Measurements from ENCODE around the gene DNAJB11.
"Not testable (repeated sequence)": the region's sequence is repeated elsewhere in the genome, so short reads cannot be mapped to it uniquely, and the experiment has no call there.

The DNAJB11 gene

GRCh38 chr3:186564586-186564985 is 5.9 kb upstream of the DNAJB11 start:
- Histone ChIP-seq H3K36me3 (ENCODE audit: control insufficient read depth, insufficient read depth, low read length) (0 out of 2 replicates have a peak, but pooled peaks cover 10% of the 10 kb centered on the region), H3K9me3 (ENCODE audit: control insufficient read depth, insufficient read depth, low read length) (no peaks in the 10 kb centered on the region), H3K27me3 (ENCODE audit: control insufficient read depth, insufficient read depth, low read length) (no peaks in the 10 kb centered on the region), H3K4me3 (ENCODE audit: low read depth, low read length) (no peak overlapping the region), H3K9ac (ENCODE audit: low read depth, low read length) (no peak overlapping the region), H3K4me1 (ENCODE audit: control insufficient read depth, insufficient read depth, low read length) (peaks cover 6% of the 10 kb centered on the region; the same call in 1 of the 2 replicates), H3K27ac (ENCODE audit: low read depth, low read length) (no peak overlapping the region)

GRCh38 chr3:186566772-186567071 is 3.8 kb upstream of the DNAJB11 start:
- Histone ChIP-seq H3K9ac (ENCODE audit: low read depth, low read length) (peak overlapping the region; percentile 76), H3K9me3 (ENCODE audit: control insufficient read depth, insufficient read depth, low read length) (no peaks in the 10 kb centered on the region), H3K27ac (ENCODE audit: low read depth, low read length) (peak overlapping the region; percentile 90), H3K27me3 (ENCODE audit: control insufficient read depth, insufficient read depth, low read length) (no peaks in the 10 kb centered on the region), H3K36me3 (ENCODE audit: control insufficient read depth, insufficient read depth, low read length) (0 out of 2 replicates have a peak, but pooled peaks cover 10% of the 10 kb centered on the region), H3K4me1 (ENCODE audit: control insufficient read depth, insufficient read depth, low read length) (peaks cover 11% of the 10 kb centered on the region), H3K4me3 (ENCODE audit: low read depth, low read length) (peak overlapping the region; percentile 89)

GRCh38 chr3:186567072-186567921 is 3.2 kb upstream of the DNAJB11 start, which contains the start of gene TBCCD1:
TSS of gene TBCCD1 (minus strand) at chr3:186567339. CDS start at chr3:186564329, 3,010 bp downstream.
- Histone ChIP-seq H3K27me3 (ENCODE audit: control insufficient read depth, insufficient read depth, low read length) (no peaks in the 10 kb centered on the region), H3K9me3 (ENCODE audit: control insufficient read depth, insufficient read depth, low read length) (no peaks in the 10 kb centered on the region), H3K4me3 (ENCODE audit: low read depth, low read length) (peak within 1 kb of the TSS; percentile 89), H3K27ac (ENCODE audit: low read depth, low read length) (peak within 1 kb of the TSS; percentile 90), H3K36me3 (ENCODE audit: control insufficient read depth, insufficient read depth, low read length) (peaks cover 13% of the 10 kb centered on the region), H3K9ac (ENCODE audit: low read depth, low read length) (peak within 1 kb of the TSS; percentile 76), H3K4me1 (ENCODE audit: control insufficient read depth, insufficient read depth, low read length) (peaks cover 11% of the 10 kb centered on the region)

GRCh38 chr3:186569361-186569760 is 1.2 kb upstream of the DNAJB11 start:
- peak overlapping the region; percentile 75 for H3K4me3 ChIP-seq (ENCODE audit: low read depth, low read length)
- not testable (repeated sequence) for H3K27me3 ChIP-seq (ENCODE audit: control insufficient read depth, insufficient read depth, low read length); H3K9ac ChIP-seq (ENCODE audit: low read depth, low read length); H3K9me3 ChIP-seq (ENCODE audit: control insufficient read depth, insufficient read depth, low read length); H3K27ac ChIP-seq (ENCODE audit: low read depth, low read length)
- H3K4me1 ChIP-seq (ENCODE audit: control insufficient read depth, insufficient read depth, low read length) = peaks cover 11% of the 10 kb centered on the region
- H3K36me3 ChIP-seq (ENCODE audit: control insufficient read depth, insufficient read depth, low read length) = peaks cover 23% of the 10 kb centered on the region

GRCh38 chr3:186569779-186570095 is 783 bp upstream of the DNAJB11 start:
- Histone ChIP-seq H3K27me3 (ENCODE audit: control insufficient read depth, insufficient read depth, low read length) (no peaks in the 10 kb centered on the region), H3K36me3 (ENCODE audit: control insufficient read depth, insufficient read depth, low read length) (peaks cover 27% of the 10 kb centered on the region), H3K9me3 (ENCODE audit: control insufficient read depth, insufficient read depth, low read length) (no peaks in the 10 kb centered on the region), H3K9ac (ENCODE audit: low read depth, low read length) (peak overlapping the region; percentile 64), H3K27ac (ENCODE audit: low read depth, low read length) (peak overlapping the region; percentile 74), H3K4me3 (ENCODE audit: low read depth, low read length) (peak overlapping the region; percentile 75), H3K4me1 (ENCODE audit: control insufficient read depth, insufficient read depth, low read length) (peaks cover 11% of the 10 kb centered on the region)

- H3K9me3 ChIP-seq (ENCODE audit: control insufficient read depth, insufficient read depth, low read length) = no peaks in the 10 kb centered on the region
- peak overlapping the region; percentile 79 for H3K9ac ChIP-seq (ENCODE audit: low read depth, low read length)
- H3K36me3 ChIP-seq (ENCODE audit: control insufficient read depth, insufficient read depth, low read length) = peaks cover 40% of the 10 kb centered on the region
- peak overlapping the region; percentile 76 for H3K27ac ChIP-seq (ENCODE audit: low read depth, low read length)
- H3K4me3 ChIP-seq (ENCODE audit: low read depth, low read length) = peak overlapping the region; percentile 71
- H3K4me1 ChIP-seq (ENCODE audit: control insufficient read depth, insufficient read depth, low read length) = peaks cover 11% of the 10 kb centered on the region
- no peaks in the 10 kb centered on the region for H3K27me3 ChIP-seq (ENCODE audit: control insufficient read depth, insufficient read depth, low read length)
These were observed 572 bp downstream of the DNAJB11 start for GRCh38 chr3:186570941-186571643.

GRCh38 chr3:186571644-186572013 is 1.1 kb downstream of the DNAJB11 start:
- Histone ChIP-seq H3K36me3 (ENCODE audit: control insufficient read depth, insufficient read depth, low read length) (peaks cover 46% of the 10 kb centered on the region), H3K27ac (ENCODE audit: low read depth, low read length) (no peak overlapping the region), H3K27me3 (ENCODE audit: control insufficient read depth, insufficient read depth, low read length) (no peaks in the 10 kb centered on the region), H3K4me3 (ENCODE audit: low read depth, low read length) (peak overlapping the region; percentile 71), H3K9me3 (ENCODE audit: control insufficient read depth, insufficient read depth, low read length) (no peaks in the 10 kb centered on the region), H3K4me1 (ENCODE audit: control insufficient read depth, insufficient read depth, low read length) (peaks cover 8% of the 10 kb centered on the region; the same call in 1 of the 2 replicates), H3K9ac (ENCODE audit: low read depth, low read length) (no peak overlapping the region; the same call in 1 of the 2 replicates)

- Histone ChIP-seq H3K4me1 (ENCODE audit: control insufficient read depth, insufficient read depth, low read length) (no peaks in the 10 kb centered on the region), H3K27ac (ENCODE audit: low read depth, low read length) (no peak overlapping the region), H3K9me3 (ENCODE audit: control insufficient read depth, insufficient read depth, low read length) (no peaks in the 10 kb centered on the region), H3K4me3 (ENCODE audit: low read depth, low read length) (no peak overlapping the region), H3K9ac (ENCODE audit: low read depth, low read length) (no peak overlapping the region), H3K36me3 (ENCODE audit: control insufficient read depth, insufficient read depth, low read length) (peaks cover 97% of the 10 kb centered on the region), H3K27me3 (ENCODE audit: control insufficient read depth, insufficient read depth, low read length) (no peaks in the 10 kb centered on the region)
These were observed 7.0 kb downstream of the DNAJB11 start for GRCh38 chr3:186577521-186577920.

GRCh38 chr3:186580785-186581184 is 10.3 kb downstream of the DNAJB11 start:
- Histone ChIP-seq H3K4me3 (ENCODE audit: low read depth, low read length) (no peak overlapping the region), H3K9ac (ENCODE audit: low read depth, low read length) (no peak overlapping the region), H3K27ac (ENCODE audit: low read depth, low read length) (no peak overlapping the region), H3K4me1 (ENCODE audit: control insufficient read depth, insufficient read depth, low read length) (peaks cover 5% of the 10 kb centered on the region; the same call in 1 of the 2 replicates), H3K9me3 (ENCODE audit: control insufficient read depth, insufficient read depth, low read length) (no peaks in the 10 kb centered on the region), H3K27me3 (ENCODE audit: control insufficient read depth, insufficient read depth, low read length) (no peaks in the 10 kb centered on the region), H3K36me3 (ENCODE audit: control insufficient read depth, insufficient read depth, low read length) (peaks cover 99% of the 10 kb centered on the region)

- no peaks in the 10 kb centered on the region for H3K27me3 ChIP-seq (ENCODE audit: control insufficient read depth, insufficient read depth, low read length)
- no peak overlapping the region for H3K9ac ChIP-seq (ENCODE audit: low read depth, low read length)
- H3K36me3 ChIP-seq (ENCODE audit: control insufficient read depth, insufficient read depth, low read length) = peaks cover 86% of the 10 kb centered on the region
- H3K4me1 ChIP-seq (ENCODE audit: control insufficient read depth, insufficient read depth, low read length) = peaks cover 5% of the 10 kb centered on the region; the same call in 1 of the 2 replicates
- H3K4me3 ChIP-seq (ENCODE audit: low read depth, low read length) = no peak overlapping the region
- H3K9me3 ChIP-seq (ENCODE audit: control insufficient read depth, insufficient read depth, low read length) = no peaks in the 10 kb centered on the region
- peak overlapping the region; percentile 75 for H3K27ac ChIP-seq (ENCODE audit: low read depth, low read length)
These were observed 12.0 kb downstream of the DNAJB11 start for GRCh38 chr3:186582541-186582940.

- Histone ChIP-seq H3K9ac (ENCODE audit: low read depth, low read length) (no peak overlapping the region), H3K4me3 (ENCODE audit: low read depth, low read length) (no peak overlapping the region), H3K36me3 (ENCODE audit: control insufficient read depth, insufficient read depth, low read length) (peaks cover 73% of the 10 kb centered on the region), H3K9me3 (ENCODE audit: control insufficient read depth, insufficient read depth, low read length) (no peaks in the 10 kb centered on the region), H3K27ac (ENCODE audit: low read depth, low read length) (peak overlapping the region; percentile 75), H3K27me3 (ENCODE audit: control insufficient read depth, insufficient read depth, low read length) (no peaks in the 10 kb centered on the region), H3K4me1 (ENCODE audit: control insufficient read depth, insufficient read depth, low read length) (peaks cover 5% of the 10 kb centered on the region; the same call in 1 of the 2 replicates)
These were observed 13.3 kb downstream of the DNAJB11 start for GRCh38 chr3:186583831-186584230.
